Measurements from ENCODE around the gene CACNA2D2. TPM values are rescaled to one million over a fixed set of nuclear protein-coding genes. Genes with fewer than 3 reads are reported as not detected.
A peak's percentile ranks its signal among the peaks of the same experiment; 100 is the strongest.

Gene CACNA2D2
- total RNA-seq, 1 experiment from 2014 or later: 22.0 TPM

- TF ChIP-seq ZBTB43 (CRISPR knock-in tag; IDR thresholded peaks at IDR 0.05) (no peak; the same call in 1 of the 2 replicates), NR3C1 (CRISPR knock-in tag; conservative IDR thresholded peaks at IDR 0.05; ENCODE audit: low read depth) (0 out of 2 replicates have a peak, but pooled peaks have one; percentile 81), JUN (CRISPR knock-in tag; IDR thresholded peaks at IDR 0.05) (no peak), ZNF121 (CRISPR knock-in tag; IDR thresholded peaks at IDR 0.05) (peak; percentile 67), TCF7 (CRISPR knock-in tag; IDR thresholded peaks at IDR 0.05; ENCODE audit: low read depth) (no peak), ZNF263 (CRISPR knock-in tag; IDR thresholded peaks at IDR 0.05; ENCODE audit: low read depth) (no peak), PRDM15 (CRISPR knock-in tag; IDR thresholded peaks at IDR 0.05) (no peak), NR1H2 (CRISPR knock-in tag; IDR thresholded peaks at IDR 0.05) (no peak), ZMAT4 (CRISPR knock-in tag; IDR thresholded peaks at IDR 0.05) (no peak), ATF2 (CRISPR knock-in tag; IDR thresholded peaks at IDR 0.05; ENCODE audit: borderline replicate concordance, low read depth) (no peak), ESRRA (CRISPR knock-in tag; IDR thresholded peaks at IDR 0.05; ENCODE audit: borderline replicate concordance) (no peak), OVOL2 (CRISPR knock-in tag; IDR thresholded peaks at IDR 0.05; ENCODE audit: borderline replicate concordance) (no peak), EMX1 (CRISPR knock-in tag; IDR thresholded peaks at IDR 0.05) (no peak), CDX4 (CRISPR knock-in tag; IDR thresholded peaks at IDR 0.05; ENCODE audit: borderline replicate concordance) (no peak), MXD4 (CRISPR knock-in tag; IDR thresholded peaks at IDR 0.05; ENCODE audit: borderline replicate concordance) (no peak), FOXP1 (CRISPR knock-in tag; IDR thresholded peaks at IDR 0.05; ENCODE audit: borderline replicate concordance) (no peak), GRHL2 (CRISPR knock-in tag; IDR thresholded peaks at IDR 0.05; ENCODE audit: insufficient replicate concordance, severe bottlenecking) (no peak), RELA (CRISPR knock-in tag; IDR thresholded peaks at IDR 0.05; ENCODE audit: borderline replicate concordance) (no peak), ZNF281 (CRISPR knock-in tag; IDR thresholded peaks at IDR 0.05) (no peak), NFATC4 (CRISPR knock-in tag; IDR thresholded peaks at IDR 0.05) (no peak), MAX (CRISPR knock-in tag; IDR thresholded peaks at IDR 0.05) (0 out of 2 replicates have a peak, but pooled peaks have one; percentile 15)
- TF ChIP-seq, protein P1, sequence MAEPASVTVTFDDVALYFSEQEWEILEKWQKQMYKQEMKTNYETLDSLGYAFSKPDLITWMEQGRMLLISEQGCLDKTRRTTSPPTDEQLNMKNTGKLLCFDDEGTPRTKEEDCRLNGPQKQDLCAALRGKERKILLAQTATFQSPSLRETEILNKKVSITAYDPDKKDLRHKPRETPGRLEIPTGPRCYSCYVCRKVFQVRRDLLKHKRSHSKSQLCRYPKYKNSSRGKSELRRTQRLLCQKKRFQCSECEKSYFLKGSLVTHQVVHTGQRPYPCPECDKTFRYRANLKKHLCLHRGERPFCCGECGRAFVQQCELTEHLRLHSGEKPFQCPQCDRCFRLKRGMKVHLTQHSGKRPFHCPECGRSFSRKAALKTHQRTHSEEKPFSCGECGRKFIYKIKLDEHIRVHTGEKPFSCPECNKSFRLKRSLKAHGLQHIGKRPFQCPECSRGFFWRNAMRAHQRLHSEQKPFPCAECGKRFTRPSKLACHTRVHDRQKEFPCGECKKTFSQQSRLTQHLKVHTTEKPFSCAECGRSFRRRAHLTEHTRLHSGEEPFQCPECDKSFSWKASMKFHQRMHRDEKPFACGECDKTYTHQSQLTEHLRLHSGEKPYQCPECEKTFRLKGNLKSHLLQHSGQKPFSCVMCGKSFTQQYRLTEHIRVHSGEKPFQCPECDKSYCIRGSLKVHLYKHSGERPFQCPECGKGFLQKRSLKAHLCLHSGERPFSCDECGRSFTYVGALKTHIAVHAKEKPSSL (CRISPR knock-in tag; conservative IDR thresholded peaks at IDR 0.05): no peak
- TF ChIP-seq, protein P2, sequence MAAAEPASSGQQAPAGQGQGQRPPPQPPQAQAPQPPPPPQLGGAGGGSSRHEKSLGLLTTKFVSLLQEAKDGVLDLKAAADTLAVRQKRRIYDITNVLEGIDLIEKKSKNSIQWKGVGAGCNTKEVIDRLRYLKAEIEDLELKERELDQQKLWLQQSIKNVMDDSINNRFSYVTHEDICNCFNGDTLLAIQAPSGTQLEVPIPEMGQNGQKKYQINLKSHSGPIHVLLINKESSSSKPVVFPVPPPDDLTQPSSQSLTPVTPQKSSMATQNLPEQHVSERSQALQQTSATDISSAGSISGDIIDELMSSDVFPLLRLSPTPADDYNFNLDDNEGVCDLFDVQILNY (CRISPR knock-in tag; IDR thresholded peaks at IDR 0.05): 0 out of 2 replicates have a peak, but pooled peaks have one; percentile 49
Observed at GRCh38 chr3:50327943-50328691, 175.3 kb downstream of the CACNA2D2 start, which contains the start of gene TUSC2 (continued).
